GM19240 (cell line): ENCODE results near the gene KCNQ2.

Experiments
- DNase-seq: peaks from one replicate; pipeline ENCODE4 v3.0.0; 2011; ENCODE audit warnings: low spot score; ENCODE audit not compliant: insufficient read length

The KCNQ2 gene

GRCh38 chr20:63435552-63435951 lies 36.9 kb downstream of the KCNQ2 start:
- no peak for DNase-seq

GRCh38 chr20:63434599-63435378 lies 37.7 kb downstream of the KCNQ2 start:
- peak; percentile 91 for DNase-seq

GRCh38 chr20:63433756-63434531 lies 38.5 kb downstream of the KCNQ2 start:
- DNase-seq: no peak

- DNase-seq: no peak
Measured at GRCh38 chr20:63433351-63433750, 39.1 kb downstream of the KCNQ2 start.

- no peak for DNase-seq
Measured at GRCh38 chr20:63432577-63433325, 39.7 kb downstream of the KCNQ2 start.

- no peak for DNase-seq
Measured at GRCh38 chr20:63431944-63432343, 40.5 kb downstream of the KCNQ2 start.

GRCh38 chr20:63430891-63431290 lies 41.6 kb downstream of the KCNQ2 start:
- DNase-seq: no peak

- no peak for DNase-seq
Measured at GRCh38 chr20:63429992-63430391, 42.5 kb downstream of the KCNQ2 start.

GRCh38 chr20:63428906-63429575 lies 43.4 kb downstream of the KCNQ2 start:
- no peak for DNase-seq

- DNase-seq: no peak
Measured at GRCh38 chr20:63427724-63428330, 44.6 kb downstream of the KCNQ2 start.

GRCh38 chr20:63427206-63427605 lies 45.2 kb downstream of the KCNQ2 start:
- DNase-seq: no peak

- DNase-seq: no peak
Measured at GRCh38 chr20:63425846-63426485, 46.5 kb downstream of the KCNQ2 start.

GRCh38 chr20:63424613-63425012 lies 47.8 kb downstream of the KCNQ2 start:
- no peak for DNase-seq

GRCh38 chr20:63423751-63424150 lies 48.7 kb downstream of the KCNQ2 start:
- no peak for DNase-seq

- no peak for DNase-seq
Measured at GRCh38 chr20:63422653-63423052, 49.8 kb downstream of the KCNQ2 start.

- no peak for DNase-seq
Measured at GRCh38 chr20:63421913-63422312, 50.5 kb downstream of the KCNQ2 start.

GRCh38 chr20:63421094-63421692 lies 51.3 kb downstream of the KCNQ2 start:
- no peak for DNase-seq

- DNase-seq: no peak
Measured at GRCh38 chr20:63420359-63421093, 51.9 kb downstream of the KCNQ2 start.

- DNase-seq: no peak
Measured at GRCh38 chr20:63419299-63419698, 53.2 kb downstream of the KCNQ2 start.
